Thoracic aorta (tissue), 2 donors: ENCODE results near the gene DAAM2. TPM values are rescaled to one million over a fixed set of nuclear protein-coding genes. Genes with fewer than 3 reads are reported as not detected.

ENCODE experiments used
- ATAC-seq: fragments of 150-250 bp; one replicate; pipeline ENCODE4 v1.8.0; 2017; ENCODE audit warnings: low read depth; ENCODE audit not compliant: insufficient number of reproducible peaks, low FRiP score
- DNase-seq: peaks from one replicate; pipeline ENCODE4 v3.0.0-alpha.2; 2020; ENCODE audit warnings: low spot score
- H3K27ac ChIP-seq, 2 donors: fragments of 200-600 bp; sonication (generic); 1 replicate in 1 of 2; 2 replicates in 1 of 2; pipeline ENCODE4 v1.5.1; 2016; ENCODE audit warnings: mild to moderate bottlenecking in 2 of 2, moderate library complexity in 2 of 2
- H3K27me3 ChIP-seq: fragments of 200-600 bp; sonication (generic); replicated peaks from 2 replicates; pipeline ENCODE4 v1.6.0; 2016; ENCODE audit warnings: mild to moderate bottlenecking; ENCODE audit not compliant: insufficient read depth
- H3K36me3 ChIP-seq: fragments of 200-600 bp; sonication (generic); one replicate; pipeline ENCODE4 v1.5.1; 2016
- H3K4me1 ChIP-seq, 2 donors: fragments of 200-600 bp; sonication (generic); 1 replicate in 1 of 2; 2 replicates in 1 of 2; pipeline versions ENCODE4 v1.5.1 to v1.6.0; 2016; ENCODE audit warnings: low read depth in 2 of 2, mild to moderate bottlenecking in 1 of 2; ENCODE audit not compliant: control insufficient read depth in 1 of 2
- H3K4me3 ChIP-seq: fragments of 200-600 bp; sonication (generic); 2 replicates; pipeline ENCODE4 v1.5.1; 2016; ENCODE audit warnings: mild to moderate bottlenecking
- H3K9me3 ChIP-seq: fragments of 200-600 bp; sonication (generic); 2 replicates; pipeline ENCODE4 v1.5.1; 2016
- total RNA-seq, 2 donors: library from RNA; depleted of rRNA; stranded (reverse); fragments of >200 nt; gene quantifications; one replicate each; pipeline versions ENCODE4 v1.1.0 to v1.2.3, GENCODE V29; 2016
- TF ChIP-seq, protein P1 (sequence below): fragments of 200-600 bp; sonication (generic); IDR thresholded peaks from one replicate; pipeline ENCODE4 v1.5.1; 2019; ENCODE audit warnings: antibody characterized with exemption

DAAM2 gene
- total RNA-seq, 2 donors from 2014 or later = 61.5 to 71.5 TPM

DNA sequence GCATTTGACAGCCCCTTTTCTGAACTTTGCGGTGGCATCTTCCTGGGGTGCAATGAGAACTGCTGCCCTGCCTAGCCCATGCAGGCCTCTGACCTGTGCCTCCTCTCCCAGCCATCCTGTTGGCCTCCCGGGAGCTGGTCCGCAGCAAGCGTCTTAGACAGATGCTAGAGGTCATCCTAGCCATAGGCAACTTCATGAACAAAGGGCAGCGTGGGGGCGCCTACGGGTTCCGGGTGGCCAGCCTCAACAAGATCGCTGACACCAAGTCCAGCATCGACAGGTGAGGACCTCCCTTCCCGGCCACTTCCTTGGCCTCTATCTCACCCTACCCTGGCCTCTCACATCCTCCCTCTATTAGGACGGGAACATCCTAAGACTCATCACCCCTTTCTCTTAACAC lies 104.5 kb downstream of the DAAM2 start:
- DNase-seq (no peak), ATAC-seq (no peak)
- Histone ChIP-seq H3K9me3 (no peaks in the 10 kb centered on the region), H3K4me1 (peaks cover 0 to 20% of the 10 kb centered on the region in 2 donors), H3K27me3 (no peaks in the 10 kb centered on the region), H3K4me3 (no peak overlapping the region), H3K27ac (no peak overlapping the region), H3K36me3 (peaks cover 59% of the 10 kb centered on the region)
- TF ChIP-seq, protein P1, sequence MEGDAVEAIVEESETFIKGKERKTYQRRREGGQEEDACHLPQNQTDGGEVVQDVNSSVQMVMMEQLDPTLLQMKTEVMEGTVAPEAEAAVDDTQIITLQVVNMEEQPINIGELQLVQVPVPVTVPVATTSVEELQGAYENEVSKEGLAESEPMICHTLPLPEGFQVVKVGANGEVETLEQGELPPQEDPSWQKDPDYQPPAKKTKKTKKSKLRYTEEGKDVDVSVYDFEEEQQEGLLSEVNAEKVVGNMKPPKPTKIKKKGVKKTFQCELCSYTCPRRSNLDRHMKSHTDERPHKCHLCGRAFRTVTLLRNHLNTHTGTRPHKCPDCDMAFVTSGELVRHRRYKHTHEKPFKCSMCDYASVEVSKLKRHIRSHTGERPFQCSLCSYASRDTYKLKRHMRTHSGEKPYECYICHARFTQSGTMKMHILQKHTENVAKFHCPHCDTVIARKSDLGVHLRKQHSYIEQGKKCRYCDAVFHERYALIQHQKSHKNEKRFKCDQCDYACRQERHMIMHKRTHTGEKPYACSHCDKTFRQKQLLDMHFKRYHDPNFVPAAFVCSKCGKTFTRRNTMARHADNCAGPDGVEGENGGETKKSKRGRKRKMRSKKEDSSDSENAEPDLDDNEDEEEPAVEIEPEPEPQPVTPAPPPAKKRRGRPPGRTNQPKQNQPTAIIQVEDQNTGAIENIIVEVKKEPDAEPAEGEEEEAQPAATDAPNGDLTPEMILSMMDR = no peak

DNA sequence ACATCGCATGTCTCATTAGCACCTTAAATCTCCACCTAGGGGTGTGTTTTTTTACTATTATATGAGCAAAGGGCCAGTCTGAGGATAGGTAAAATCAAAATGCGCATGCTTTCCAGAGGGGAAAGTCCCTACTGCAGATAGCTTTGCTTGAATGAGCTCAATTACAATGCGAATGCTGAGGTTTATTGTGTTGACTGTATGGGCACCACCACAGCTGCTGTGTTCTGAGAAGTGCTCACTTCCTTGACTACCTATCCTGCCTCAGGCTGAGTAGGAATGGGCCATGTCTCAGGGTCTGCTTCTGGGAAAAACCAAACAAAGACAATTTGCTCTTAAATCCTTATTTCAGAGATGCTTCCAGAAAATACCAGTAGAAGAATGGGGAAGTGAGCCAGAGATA lies 105.5 kb downstream of the DAAM2 start:
- peaks cover 65% of the 10 kb centered on the region for H3K36me3 ChIP-seq
- ATAC-seq = no peak
- DNase-seq = no peak
- H3K4me3 ChIP-seq = no peak overlapping the region
- TF ChIP-seq, protein P1 = no peak
- H3K4me1 ChIP-seq = peaks cover 0 to 10% of the 10 kb centered on the region in 2 donors
- no peak overlapping the region for H3K27ac ChIP-seq
- no peaks in the 10 kb centered on the region for H3K9me3 ChIP-seq
- no peaks in the 10 kb centered on the region for H3K27me3 ChIP-seq

DNA sequence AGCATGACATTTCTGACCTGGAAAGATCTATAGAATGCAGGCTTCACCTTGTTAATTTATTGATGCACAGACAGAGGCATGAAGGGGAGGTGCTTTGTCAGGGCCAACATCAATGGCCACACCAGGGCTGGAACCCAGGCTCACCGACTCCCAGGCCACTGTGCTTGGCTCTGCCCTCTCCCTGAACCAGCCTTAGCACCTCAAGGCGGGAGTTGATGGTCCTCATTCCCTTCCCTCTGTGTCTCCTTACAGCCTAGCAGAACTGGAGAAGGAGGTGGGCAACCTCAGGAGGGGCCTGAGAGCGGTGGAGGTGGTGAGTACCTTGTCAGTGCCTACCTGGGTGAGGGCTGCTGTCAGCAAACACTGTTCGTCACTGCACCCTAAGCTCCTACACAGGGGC lies 106.4 kb downstream of the DAAM2 start:
- TF ChIP-seq, protein P1 = no peak
- Histone ChIP-seq H3K9me3 (no peaks in the 10 kb centered on the region), H3K4me1 (peaks cover 0 to under 1% of the 10 kb centered on the region in 2 donors), H3K4me3 (no peak overlapping the region), H3K27ac (peak overlapping the region in 1 of 2 donors; percentile 34), H3K27me3 (no peaks in the 10 kb centered on the region), H3K36me3 (peaks cover 69% of the 10 kb centered on the region)
- ATAC-seq (no peak), DNase-seq (no peak)

DNA sequence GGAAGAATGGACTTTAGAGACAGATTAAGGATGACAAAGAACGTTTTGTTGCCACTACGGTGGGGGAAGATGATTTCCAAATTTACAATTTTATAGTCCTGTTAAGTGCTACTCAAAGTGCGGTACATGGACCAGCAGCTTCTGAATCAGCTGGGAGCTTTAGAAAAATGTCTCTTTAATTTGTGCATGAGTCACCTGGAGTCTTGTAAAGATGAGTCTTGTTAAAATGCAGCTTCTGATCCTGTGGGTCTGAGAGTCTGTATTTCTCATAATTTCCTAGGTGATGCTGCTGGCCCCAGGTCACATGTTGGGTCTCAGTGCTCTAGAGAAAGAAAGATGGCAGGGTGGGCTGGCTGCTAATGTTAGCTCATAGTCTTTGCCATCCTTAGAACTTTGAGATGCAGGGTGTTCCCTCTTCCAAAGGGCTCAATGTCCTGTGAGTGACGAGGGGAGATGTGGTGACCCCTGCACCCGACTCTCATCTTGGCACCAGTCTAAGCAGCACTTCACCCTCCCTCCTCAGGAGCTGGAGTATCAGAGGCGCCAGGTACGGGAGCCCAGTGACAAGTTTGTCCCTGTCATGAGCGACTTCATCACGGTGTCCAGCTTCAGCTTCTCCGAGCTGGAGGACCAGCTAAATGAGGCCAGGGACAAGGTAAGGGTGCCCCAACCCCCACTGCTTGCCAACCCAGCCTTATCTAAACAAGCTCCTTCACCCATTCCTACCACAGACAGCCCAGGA lies 107.5 kb downstream of the DAAM2 start:
- TF ChIP-seq, protein P1 = no peak
- Histone ChIP-seq H3K36me3 (peaks cover 66% of the 10 kb centered on the region), H3K4me1 (no peaks in the 10 kb centered on the region), H3K4me3 (no peak overlapping the region), H3K27me3 (no peaks in the 10 kb centered on the region), H3K9me3 (no peaks in the 10 kb centered on the region), H3K27ac (peak overlapping the region in 1 of 2 donors; percentile 34)
- ATAC-seq (no peak), DNase-seq (no peak)

DNA sequence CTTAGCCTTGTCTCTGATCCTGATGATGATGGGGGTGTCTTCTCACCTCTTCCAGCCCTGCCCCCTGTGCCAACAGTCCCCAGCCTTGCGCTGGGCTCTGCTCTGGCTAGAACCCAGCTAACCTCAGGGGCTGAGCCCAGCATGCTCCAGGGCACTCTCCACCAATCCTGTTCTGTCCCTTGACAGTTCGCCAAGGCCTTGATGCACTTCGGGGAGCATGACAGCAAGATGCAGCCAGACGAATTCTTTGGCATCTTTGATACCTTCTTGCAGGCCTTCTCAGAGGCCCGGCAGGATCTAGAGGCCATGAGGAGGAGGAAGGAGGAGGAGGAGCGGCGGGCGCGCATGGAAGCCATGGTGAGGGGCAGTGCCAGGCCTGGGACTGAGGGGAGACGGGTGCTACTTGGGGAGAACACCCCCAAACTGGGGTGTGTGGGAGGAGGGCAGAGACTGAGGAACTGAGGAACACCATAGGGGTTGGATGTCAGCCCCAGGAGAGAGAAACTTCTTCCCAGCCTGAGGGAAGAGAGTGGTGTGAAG lies 109.0 kb downstream of the DAAM2 start:
- DNase-seq (no peak), ATAC-seq (no peak)
- Histone ChIP-seq H3K4me3 (no peak overlapping the region), H3K27ac (peak overlapping the region in 1 of 2 donors; percentile 24), H3K27me3 (no peaks in the 10 kb centered on the region), H3K9me3 (no peaks in the 10 kb centered on the region), H3K36me3 (peaks cover 70% of the 10 kb centered on the region), H3K4me1 (peaks cover 0 to 6% of the 10 kb centered on the region in 2 donors)
- TF ChIP-seq, protein P1 = no peak
